ENCODE measurements around the gene ABHD14A.

Gene ABHD14A

GRCh38 chr3:52026041-52026440 lies 51.2 kb downstream of the ABHD14A start:
- H3K27ac ChIP-seq: no peak overlapping the region
- TF ChIP-seq CTCF (conservative IDR thresholded peaks at IDR 0.05): no peak

GRCh38 chr3:52028572-52028971 lies 53.7 kb downstream of the ABHD14A start:
- H3K27ac ChIP-seq: no peak overlapping the region
- TF ChIP-seq CTCF (conservative IDR thresholded peaks at IDR 0.05): no peak

DNA sequence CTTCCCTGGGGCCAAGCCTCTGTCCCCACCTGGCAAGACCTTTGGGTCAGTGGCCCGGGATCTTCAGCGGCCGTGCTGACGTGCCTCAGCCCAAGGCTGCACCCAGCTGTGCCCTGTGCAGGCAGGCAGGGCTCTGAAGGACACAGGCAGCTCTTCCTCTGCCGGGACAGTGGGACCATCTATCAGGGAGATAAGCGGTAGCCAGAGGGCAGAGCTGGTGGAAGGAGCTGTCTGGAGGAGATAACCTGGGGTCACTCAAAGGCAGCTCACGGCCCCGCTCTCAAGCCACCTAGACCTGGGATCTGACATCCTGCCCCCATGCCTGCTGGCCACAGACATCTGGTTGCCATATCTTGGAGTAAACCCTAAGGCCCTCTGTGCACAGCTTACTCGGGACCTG lies 54.2 kb downstream of the ABHD14A start:
- no peak for TF ChIP-seq CTCF (conservative IDR thresholded peaks at IDR 0.05)
- no peak overlapping the region for H3K27ac ChIP-seq

- no peak for TF ChIP-seq CTCF (conservative IDR thresholded peaks at IDR 0.05)
- H3K27ac ChIP-seq: no peak overlapping the region
These were observed 54.7 kb downstream of the ABHD14A start for GRCh38 chr3:52029535-52029934.
